Stimulated activated CD8-positive, alpha-beta memory T cell treated with anti-CD3 and anti-CD28 coated beads, Interleukin-4, amount 100 ng/mL, for 48 hours (primary cell): ENCODE measurements around the gene TEC.

Source experiments
- DNase-seq: peaks from one replicate; pipeline ENCODE4 v3.0.0-alpha.2; 2020

Gene TEC

DNA sequence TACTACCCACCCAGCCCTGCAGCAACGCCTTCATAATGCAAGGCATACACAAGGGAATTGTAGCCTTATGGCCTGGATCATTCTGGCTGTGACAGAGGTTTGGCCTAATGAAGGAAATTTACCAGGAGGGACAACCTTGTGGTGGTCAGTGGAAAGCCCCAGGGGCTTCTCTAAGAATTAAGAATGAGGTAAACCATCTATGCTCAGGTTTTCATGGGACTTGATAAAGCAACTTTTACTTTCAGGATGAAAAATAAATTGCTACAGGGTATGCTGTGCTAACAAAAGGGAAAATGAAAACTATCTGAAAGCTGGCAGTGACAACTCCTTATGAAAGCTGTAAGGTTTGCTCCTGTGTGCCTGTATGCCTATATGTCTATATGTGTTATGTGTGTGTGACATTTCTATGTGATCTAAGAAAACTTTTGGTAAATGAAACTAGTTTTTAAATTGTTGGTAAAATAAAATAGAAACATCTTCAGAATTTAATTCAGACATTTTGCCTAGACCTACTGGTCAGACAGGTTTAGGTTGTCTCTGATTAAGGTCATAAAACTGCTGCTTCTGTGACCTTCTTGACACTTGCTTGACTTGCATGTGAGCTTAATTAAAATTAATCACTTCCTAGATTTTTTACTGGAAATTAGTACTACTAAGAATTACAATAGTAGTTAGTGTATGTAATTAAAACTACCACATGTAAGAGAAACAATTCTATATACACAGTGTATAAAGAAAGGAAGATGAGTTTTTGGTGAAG, 115.7 kb downstream of the TEC start:
- DNase-seq: no peak

DNA sequence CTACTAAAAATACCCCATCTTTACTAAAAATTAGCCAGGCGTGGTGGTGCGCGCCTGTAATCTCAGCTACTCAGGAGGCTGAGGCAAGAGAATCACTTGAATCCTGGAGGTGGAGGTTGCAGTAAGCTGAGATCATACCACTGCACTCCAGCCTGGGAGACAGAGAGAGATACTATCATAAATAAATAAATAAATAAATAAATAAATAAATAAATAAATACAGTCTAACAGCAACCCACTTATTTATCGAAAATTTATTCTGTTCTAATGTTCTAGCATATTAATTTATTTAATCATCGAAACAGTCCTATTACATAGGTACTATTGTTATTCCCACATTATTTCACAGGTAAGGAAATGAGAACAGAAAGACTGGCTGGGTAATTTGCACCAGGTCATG, 117.4 kb downstream of the TEC start:
- DNase-seq: no peak

DNA sequence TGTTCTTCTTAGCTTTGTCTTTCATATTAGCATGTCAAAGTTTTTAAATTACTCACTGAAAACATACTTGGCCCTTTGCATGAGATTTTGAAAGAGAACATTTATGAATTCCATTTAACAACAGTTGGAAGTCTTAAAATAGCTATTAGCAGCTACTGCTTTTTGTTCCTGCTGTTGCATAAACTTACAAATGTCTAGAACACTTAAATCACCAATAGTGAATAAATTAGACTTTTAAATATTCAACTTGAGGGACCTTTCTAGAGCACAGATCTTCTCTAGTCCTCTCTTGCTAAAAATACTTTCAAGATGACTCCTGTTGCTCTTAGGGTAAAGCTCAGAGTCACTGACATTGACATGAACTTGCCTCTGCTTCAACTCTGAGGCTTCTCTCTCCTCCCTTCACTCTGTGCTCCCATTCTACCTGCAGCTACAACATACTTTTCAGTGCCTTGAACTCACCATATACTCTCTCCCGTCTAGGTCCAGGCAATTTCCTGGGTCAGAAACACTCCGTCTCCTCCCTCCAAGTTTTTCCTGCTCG, 119.7 kb downstream of the TEC start:
- no peak for DNase-seq

DNA sequence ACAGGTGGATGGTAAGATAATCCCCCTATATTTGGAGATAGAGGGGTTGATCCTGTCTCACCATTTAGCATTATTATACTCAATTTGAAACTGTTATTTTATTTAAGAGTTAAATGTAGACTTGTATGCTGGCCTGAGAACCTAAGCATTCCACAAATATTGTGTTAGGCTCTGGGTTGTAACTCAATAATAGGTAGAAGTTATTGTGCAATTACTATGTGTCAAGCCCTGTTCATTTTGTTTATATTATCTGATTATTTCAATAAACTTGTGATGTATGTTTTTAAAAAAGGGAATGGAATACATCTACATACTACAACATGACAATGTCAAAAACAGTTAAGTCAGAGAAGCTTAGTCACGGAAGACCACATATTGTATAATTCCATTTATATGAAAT, 122.0 kb downstream of the TEC start:
- no peak for DNase-seq

DNA sequence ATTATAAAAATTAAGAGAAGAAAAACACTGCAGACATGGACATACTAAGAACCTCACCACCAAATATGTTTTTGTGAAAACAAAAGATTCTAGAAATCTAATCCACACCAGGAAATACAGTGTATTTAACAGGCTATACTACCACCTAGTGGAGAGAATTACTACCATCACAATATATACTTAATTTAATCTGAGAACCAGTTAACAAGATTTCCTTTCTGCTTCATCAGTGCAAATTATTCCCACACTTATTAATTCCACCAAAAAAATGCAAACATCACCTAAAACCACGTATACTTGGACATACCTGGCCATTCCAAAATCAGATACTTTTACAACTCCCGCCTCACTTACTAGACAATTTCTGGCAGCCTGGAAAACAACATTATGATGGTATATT, 128.6 kb downstream of the TEC start:
- DNase-seq: no peak

DNA sequence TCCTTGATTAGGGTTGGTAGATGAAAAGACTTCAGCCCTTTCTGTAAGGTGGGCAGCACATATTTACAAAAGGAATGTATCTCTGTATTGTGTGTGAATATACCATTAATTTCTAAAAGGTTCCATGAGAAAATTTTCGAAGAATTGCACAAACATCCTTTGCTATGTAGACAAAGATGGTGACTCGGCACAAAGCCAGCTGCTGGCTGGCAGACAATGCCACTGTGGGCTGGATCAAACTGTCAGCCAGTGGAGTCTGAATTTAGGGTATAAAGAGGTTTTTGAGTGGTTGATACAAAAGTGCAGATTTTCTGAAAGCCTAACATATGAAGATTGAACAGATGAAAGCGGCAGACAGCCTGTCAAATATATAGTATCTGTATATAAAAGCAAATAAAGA, 129.9 kb downstream of the TEC start:
- DNase-seq: no peak

DNA sequence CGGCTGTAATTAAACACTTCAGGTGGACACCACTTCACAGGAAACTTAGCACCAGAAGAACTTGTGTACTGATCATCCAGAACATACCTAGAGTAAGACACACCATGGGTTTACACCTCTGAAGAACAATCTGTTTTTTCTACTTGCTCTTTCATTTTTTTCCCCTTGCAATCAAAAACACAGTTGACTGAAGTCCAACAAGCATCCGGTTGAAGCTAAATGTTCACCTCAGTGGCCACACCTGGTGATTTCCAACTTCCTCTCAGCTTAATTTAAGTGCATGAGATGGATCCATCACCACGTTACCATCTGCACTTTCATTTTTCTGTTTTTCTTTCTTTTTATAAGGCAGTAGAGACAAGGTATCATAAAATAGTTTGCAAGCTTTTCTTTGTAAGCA, 130.7 kb downstream of the TEC start:
- DNase-seq: no peak

DNA sequence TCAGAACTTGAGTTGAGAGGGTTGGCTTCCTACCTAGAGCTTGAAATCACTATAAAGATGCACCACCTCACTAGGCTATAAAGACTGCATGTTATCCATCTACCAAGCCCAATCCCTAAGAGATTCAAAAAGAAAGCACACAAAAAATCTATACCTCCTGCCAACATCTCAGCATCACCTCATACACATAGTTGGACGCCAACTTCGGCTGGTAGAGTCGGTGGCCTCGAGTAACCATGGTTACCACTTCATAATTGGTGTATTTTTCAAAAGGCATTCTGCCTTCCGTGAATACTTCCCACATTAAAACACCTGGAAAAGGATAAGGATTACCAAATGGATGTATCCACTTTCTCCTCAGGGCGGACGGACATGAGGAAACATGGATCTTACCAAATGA, 131.1 kb downstream of the TEC start:
- no peak for DNase-seq

DNA sequence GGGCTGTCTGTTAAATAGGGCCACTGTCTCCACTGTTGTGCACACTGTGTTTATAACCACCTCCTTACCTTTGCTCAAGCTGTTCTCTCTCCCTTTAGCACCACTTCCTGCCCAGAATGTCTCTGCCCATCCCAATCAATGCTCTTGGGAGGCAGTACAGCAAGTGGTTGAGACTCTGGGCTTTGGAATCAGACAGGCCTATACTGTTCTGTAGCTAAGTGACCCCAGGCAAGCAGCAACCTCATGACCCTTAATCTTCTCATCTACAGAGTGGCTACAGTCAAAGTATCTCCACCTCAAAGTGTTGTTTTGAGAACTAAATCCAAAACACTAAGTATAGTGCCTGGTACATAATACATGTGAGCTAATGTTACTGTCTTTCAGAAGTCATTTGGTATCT, 131.8 kb downstream of the TEC start:
- DNase-seq: no peak

DNA sequence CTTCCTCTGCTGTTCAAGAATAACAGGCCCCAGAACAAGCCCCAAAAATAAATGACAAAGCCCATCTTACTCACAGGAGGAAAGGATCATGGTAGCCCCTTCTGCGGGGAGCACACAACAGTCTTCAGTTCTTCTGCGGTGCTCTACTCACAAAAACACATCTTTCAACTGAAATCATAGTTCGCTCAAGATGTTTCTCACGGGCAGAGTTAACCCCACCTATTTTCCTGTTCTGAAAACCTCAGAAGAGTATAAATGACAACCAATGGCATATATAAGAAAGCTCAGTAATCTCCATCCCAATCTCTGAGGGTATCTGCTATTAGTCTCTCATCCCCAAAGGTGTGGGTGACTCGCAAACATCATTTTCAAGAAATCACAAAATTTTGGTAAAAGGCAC, 135.6 kb downstream of the TEC start, which contains the start of gene TXK:
Gene TXK (minus strand): TSS at position 170 of the 400 bp plus-strand sequence. CDS start 80 bp downstream, at position 90.
- no peak for DNase-seq

DNA sequence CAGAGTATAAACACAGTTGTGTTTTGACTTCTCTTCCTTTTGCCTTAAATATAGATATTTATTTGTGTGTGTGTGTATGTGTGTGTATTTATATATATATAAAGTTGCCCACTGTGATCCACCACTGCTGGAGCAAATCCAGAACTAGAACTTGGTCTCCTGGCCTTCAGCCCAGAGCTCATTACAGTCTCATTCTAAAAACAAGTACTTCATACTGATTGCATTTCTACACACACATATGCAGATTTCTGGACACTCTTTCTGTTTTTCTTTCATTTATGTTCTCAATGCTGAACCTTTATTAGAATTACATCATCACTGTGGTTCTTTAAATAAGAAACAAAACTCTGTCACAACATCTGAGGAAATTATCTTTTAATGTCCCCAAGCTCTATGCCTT, 136.0 kb downstream of the TEC start:
- DNase-seq: no peak

DNA sequence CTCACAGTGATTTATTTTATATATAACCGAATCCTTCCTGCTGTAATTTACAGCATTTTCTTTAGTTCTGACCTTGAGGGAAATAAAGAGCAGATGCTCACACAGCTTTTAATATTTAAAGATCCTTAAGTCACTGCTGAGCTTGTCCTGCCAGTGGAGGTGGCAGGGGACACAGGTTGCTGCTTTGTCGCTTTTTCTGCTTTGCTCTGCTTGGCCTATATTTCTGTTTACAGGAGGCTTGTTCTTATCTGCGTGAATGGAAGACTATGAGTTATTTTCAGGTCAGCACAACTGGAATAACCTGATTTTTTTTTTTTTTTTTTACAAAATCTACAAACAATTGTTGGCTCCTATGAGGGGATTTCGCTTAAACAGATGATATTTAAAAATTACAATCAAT, 137.9 kb downstream of the TEC start:
- no peak for DNase-seq

DNA sequence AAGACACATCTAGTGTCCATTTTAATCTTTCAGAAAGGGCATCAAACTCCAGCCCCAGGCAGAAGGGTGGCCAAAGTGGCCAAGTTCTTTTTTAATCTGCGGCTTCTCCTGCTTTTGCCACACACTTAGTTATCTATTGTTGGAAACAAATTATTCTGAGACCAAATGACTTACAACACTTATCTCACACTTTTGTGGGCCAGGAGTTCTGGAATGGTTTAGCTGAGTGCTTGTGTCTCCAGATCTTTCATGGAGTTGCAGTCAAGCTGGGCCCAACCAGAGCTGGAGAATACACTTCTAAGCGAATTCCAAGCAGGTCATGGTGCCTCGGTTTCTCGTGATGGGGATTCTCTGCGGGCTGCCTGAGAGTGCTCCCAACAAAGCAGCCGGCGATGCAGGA, 139.5 kb downstream of the TEC start:
- DNase-seq: no peak

DNA sequence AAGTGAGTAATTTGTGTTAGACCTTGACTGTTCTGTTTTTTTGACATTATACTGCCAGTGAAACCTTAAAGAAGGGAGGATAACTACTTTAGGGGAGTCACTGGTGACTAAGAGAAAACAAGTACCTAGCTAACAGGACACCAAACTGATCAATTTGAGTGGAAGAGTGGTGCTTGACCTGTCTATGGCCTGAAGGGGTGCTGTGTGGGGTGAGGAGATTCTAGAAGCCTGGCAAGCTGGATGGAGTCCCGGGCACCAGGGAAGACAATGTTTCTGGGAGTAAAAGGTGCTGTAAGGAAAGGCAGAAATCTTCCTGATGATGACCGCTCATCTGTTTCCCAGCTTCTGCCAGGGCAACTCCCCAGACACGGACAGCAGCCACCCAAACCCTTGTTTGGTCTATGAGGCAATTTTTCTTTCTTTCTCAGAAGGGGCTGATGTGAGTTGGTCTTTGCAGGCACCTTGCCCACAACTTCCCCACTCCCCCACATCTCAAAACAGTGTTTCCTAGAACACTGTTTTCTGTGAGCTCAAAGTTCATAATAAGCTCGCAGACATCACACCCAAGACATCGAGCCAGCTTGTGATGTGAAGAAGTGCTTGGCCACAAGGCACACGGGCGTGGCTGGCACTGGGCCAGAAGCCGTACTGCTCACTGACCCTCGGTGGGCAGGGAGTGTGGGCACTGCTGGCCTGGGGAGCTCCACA, 140.2 kb downstream of the TEC start:
- peak; percentile 63 for DNase-seq

DNA sequence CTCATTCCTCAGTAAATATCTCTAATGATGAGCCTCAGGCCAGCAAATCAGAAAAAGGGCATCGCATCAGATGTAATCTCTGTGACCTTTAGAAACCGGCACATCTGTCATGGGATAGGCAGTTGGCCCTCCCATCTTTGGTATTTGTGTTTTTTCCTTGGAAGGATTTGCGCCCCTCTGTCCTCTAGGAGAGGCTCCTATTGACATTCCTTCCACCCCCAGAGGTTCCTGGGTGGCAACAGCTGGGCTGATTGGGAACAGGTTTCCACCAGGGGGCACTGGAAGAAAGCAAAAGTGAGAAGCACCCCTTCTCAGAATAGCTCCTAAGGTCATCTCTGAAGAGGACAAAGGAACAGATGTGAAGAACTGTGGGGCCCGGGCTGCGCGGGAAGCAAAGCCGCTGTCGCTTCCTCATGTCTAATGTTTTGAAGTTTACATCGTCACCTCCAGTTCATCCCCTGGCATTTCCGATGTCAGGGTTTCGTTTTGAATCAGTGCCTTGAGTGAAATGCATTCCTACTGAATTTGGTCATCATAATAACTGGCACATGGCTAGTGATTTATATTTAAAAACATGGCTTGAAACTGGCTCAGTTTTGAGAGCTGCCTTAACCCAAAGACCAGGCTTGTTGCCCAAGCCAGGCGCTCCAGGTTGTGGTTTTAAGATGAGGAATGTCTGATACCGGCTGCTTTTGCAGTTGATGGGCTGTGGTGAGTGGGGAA, 141.8 kb downstream of the TEC start:
- DNase-seq: peak; percentile 83

DNA sequence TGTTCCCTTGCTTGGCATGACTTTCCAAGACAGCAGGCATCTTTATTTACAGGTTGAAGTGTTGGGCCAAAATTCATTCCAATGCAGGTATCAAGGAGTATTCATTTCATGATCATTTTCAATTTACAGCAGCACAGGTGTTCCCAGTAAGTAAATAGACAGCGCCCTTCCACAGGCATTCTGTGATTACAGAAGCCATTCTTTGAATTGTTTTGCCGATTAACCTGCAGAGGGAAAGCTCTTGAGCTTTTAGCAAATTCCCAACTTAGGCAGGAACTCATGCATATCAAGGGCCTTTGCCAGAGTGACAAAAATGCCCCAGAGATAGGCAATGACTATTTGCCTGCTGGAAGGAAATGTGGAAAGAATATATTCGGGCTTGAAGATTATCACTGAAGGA, 142.4 kb downstream of the TEC start:
- no peak for DNase-seq

DNA sequence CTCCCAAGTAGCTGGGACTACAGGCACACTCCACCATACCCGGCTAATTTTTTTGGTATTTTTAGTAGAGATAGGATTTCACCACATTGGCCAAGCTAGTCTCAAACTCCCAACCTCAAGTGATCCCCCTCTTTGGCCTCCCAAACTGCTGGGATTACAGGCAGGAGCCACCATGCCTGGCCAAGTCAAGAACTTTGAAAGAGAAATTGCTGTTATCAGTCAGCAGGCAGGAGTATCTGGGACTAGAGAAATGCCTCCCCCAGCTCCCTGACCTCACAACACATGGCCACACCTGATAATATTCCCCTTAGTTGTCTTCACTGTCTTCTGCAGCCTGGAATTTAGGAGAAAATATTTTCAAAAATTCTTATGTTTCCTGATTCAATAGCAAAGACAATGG, 143.0 kb downstream of the TEC start:
- DNase-seq: no peak

DNA sequence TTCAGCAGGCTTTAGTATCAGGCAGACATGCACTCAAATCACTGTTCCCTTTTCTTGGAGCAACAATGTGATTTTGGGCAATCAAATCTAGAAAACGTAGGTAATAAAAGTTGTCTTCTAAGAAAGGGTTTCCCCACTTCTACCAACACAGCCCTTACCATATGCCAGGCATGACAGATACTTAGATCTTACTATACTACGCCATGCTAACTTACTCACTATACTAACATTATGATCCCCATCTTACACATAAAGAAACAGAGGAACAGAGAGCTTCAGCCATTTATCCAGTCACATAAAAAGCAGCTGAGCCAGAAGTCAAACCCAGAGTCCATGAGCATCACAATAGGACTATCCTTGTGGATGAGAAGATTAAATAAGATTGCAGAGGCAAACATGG, 144.8 kb downstream of the TEC start:
- no peak for DNase-seq

DNA sequence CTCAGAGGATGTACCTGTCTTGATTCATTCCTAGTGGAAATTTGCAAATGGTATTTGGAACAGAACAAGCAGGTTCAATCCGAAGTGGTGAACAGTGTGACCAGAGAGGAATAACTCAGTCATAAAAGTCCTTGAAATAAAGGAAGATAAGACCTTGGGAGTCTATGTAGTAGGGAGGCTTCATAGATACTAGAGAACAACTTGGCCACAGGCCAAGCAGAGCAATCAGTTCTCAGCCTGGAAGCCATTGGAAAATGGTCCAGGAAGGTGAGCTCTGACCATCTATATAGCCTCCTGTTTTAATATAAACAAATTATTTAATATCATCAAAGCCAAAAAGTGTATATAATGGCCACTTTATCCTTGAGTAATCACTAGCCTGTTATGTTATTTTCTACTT, 146.9 kb downstream of the TEC start:
- no peak for DNase-seq

DNA sequence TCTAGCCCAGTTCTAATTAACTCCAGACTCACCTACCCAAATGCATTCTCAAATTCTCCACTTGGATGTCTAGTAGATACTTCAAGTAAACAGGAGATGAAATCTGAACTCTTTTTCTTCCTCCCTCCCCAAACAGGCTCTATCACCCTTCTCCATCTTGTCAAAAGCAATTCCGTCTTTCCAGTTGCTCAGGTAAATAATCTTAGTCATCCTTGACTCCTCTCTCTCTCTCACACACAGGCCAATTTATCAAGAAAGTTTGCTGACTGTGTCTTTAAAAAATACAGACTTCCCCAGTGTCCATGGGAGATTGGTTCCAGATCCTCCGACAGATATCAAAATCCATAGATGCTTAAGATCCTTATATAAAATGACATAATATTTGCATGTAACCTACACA, 148.5 kb downstream of the TEC start:
- no peak for DNase-seq

DNA sequence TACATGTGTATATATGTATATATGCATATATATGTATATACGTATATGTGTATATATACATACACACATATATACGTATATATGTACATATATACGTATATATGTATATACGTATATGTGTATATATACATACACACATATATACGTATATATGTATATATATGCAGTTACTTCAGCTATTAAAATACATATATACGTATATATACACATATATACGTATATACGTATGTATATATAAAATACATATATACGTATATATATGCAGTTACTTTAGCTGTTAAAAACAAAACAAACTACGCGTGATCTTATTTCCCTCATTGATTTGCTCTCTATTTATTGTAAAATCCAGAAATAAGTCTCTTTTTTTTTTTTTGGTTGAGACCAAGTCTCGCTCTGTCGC, 149.5 kb downstream of the TEC start:
- no peak for DNase-seq

DNA sequence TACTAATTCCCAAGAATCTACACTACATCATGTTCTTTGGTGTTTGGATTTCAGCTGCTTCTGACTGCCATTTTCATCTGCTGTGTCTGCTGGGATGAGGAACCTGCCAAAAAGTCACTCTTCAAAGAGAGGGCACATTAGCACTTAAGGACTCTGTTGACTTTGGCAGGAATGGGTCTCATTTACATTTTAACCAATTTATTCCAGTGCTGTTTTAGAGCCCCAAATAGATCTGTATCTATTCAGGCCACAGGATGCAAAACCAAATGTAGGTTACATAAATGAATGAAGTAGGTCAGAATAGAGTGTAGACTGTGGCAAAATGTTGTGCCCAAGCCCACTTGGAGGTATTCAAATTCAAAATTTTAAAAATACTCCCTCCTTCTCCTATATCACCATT, 150.0 kb downstream of the TEC start:
- no peak for DNase-seq

DNA sequence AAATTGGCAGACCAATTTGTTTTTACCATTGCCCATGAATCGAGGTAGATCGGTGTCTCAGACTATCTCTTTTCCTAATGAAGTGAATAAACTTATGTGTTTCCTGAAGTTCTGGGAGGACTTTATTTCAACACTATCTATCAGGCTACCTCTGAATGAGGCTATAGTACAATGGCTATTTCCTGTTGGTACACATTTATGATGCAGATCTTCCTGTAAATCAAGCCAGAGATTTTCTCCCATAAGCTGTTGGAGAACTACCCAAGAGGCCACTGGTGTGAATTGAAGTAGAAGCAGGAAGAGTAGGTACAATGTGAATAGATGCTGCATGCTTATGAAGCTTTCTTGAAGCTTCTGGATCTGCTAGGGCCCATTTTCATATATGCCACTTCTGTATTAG, 151.6 kb downstream of the TEC start:
- no peak for DNase-seq

DNA sequence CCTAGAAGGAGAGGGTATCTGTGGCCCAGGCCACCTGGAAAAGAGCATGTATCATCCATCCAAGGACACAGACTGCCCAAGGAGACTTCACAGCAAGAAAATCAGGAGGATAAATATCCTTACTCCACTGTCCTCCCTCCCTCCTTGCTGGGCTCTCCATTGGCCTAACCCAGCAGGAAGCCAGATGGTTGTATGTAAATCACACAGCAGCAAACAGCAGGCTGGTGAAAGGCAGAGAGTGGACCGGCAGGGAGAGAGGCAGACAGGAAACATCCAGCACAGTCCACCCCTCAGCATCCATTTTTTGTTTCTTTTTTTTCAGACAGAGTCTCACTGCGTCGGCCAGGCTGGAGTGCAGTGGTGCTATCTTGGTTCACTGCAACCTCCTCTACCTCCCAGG, 153.1 kb downstream of the TEC start:
- DNase-seq: no peak
